Embryonic facial prominence (tissue), 1 donor: ENCODE measurements around the gene ADAM29.
"Not testable (repeated sequence)": the region's sequence is repeated elsewhere in the genome, so short reads cannot be mapped to it uniquely, and the experiment has no call there.

Source experiments
- DNase-seq: peaks from one replicate; pipeline ENCODE4 v3.0.0-alpha.2; 2016; ENCODE audit errors: extremely low spot score

The ADAM29 gene

DNA sequence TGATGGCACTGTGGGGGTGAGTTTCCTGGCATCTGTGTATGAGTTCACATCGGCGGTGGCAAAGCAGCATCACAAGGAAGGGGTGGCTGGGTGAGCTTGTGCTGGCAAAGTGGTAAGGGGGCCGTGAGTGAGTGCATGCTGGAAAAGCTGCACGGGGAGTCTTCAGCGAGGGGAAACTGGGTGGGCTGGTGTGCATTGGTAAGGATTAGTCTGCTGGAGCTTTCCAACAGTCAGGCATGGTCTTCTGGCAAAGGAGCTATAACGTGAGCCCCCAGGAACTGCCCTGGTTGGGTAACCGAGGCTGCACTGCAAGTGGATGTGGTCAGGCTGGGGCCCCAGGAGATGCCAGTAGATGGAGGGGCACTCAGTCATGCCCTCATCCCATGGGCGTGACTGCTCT, 30.7 kb downstream of the ADAM29 start:
- no peak for DNase-seq

DNA sequence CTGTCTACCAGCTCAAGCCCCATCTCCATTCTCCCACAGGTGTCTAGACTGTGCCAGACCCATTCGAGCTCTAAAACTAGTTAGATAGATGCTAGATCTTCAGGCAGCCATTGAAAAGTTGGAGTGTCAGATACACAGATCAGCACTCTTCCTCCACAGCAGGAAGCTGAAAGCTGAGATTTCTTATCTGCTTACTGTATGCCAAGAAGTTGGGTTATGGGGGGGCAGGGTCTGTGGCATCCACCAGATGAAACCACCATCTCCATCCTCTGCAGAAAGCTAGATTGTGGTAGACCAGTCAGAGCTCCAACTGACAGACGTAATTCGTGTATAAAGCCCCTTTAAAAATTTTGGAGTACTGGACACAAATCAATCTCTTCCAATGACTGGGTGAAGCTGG, 54.8 kb downstream of the ADAM29 start:
- no peak for DNase-seq

DNA sequence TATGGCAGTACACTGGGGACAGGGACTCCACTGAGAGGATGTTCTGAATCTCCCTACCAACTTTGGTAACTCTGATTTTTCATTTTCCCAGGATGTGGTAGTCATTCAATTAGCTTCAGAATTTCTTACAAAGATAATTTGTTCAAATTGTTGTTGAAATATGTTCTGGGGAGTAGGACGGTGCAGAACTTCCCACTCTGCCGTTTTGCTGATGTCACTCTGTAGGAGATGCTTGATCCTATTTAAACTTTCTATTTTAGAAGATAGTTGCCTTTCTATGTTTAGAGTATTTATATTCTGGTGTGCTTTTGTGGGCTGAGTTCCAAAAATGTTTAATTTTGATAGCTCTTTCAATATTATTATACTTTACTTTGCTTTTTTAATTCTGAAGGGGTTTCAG, 55.2 kb downstream of the ADAM29 start:
- no peak for DNase-seq

DNA sequence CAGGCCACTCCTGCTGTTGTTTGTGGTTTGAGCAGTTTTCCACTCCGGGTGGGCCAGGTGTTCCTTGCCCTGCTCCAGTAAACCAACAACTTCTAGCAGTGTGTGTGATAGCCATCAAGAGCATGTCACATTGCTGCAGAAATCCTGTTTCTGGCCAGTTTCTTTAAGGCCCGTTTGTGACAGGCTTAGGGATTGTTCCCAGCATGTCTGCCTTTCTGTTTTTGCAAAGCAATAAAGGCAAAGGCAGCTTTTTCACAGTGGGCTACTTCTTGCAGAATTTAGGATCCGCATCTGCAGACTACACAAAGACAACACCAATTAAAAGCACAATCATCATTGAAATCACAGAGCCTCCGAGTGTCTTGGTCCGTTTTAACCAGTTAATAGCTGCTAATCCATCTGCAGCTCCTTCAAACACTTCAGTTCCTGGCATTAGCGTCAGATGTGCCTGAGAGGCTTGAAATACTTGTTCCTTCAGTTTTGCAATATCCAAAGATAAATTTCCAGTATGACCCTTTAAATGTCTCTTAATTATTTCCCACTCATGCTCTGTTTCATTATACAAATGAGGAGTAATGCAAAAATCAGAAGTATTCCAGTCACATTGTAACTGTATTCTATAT, 65.1 kb downstream of the ADAM29 start:
- DNase-seq: no peak

DNA sequence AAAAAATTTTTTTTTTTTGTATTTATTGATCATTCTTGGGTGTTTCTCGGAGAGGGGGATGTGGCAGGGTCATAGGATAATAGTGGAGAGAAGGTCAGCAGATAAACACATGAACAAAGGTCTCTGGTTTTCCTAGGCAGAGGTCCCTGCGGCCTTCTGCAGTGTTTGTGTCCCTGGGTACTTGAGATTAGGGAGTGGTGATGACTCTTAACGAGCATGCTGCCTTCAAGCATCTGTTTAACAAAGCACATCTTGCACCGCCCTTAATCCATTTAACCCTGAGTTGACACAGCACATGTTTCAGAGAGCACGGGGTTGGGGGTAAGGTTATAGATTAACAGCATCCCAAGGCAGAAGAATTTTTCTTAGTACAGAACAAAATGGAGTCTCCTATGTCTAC, 65.7 kb downstream of the ADAM29 start:
- DNase-seq: not testable (repeated sequence)

DNA sequence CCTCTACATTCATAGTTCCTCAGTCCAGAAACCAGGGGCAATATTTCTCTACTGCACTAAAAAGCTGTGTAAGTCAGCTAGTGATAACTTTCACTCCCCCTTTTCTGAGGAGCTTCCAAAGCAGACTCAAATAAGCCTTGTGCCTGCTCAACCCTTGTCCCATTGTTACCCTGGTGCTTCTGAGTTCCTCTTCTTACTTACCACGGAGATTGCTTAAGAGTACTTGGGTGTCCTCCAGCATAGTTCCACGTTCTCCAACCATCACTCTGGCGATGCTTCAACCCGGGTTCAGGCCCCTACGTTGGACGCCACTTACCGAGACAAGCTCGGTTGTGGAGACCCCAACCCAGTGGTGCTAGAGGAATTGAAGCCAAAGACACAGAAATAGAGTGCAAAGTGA, 71.6 kb downstream of the ADAM29 start:
- DNase-seq: no peak

DNA sequence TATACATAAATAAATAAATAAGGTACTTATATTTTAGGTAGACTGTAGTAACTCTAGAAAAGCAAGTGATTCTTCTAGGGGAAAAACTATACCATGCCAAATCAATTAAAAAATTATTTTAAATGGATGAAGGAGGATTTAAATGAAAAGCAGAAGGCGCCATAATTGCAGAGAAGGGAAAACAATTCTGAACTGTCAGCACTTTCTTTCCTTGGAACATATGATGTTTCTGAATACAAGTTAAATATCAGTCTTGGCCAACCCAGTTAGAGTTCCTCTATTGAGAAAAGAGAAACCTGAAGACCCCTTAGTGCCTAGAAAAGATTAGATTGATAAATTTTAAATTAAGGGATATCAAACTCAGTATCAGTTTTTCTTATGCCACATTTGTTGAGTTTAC, 75.8 kb downstream of the ADAM29 start:
- DNase-seq: no peak

DNA sequence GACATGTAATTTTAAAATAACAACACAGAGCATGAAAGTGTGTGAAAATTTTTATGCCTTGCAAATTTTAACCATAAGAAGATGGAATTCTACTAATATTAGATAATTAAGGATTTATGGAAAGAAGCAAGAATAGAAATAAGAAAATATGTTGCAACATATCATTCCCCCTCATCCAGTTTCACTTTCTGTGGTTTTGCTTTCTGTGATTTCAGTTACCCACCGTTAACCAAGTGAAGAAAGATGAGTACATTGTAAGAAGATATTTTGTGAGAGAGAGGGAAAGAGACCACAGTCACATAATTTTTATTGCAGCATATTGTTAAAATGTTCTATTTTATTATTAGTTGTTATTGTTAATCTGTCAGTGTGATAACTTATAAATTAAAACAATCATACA, 77.9 kb downstream of the ADAM29 start:
- DNase-seq: no peak

DNA sequence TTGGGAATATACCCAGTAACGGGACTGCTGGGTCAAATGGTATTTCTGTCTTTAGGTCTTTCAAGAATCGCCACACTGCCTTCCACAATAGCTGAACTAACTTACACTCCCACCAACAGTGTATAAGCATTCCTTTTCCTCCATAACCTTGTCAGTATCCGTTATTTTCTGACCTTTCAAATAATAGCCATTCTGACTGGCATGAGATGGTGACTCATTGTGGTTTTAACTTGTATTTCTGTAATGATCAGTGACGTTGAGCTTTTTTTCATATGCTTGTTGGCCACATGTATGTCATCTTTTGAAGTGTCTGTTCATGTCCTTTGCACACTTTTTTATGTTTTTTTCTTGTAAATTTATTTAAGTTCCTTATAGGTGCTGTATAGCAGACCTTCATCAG, 81.2 kb downstream of the ADAM29 start:
- DNase-seq: no peak

DNA sequence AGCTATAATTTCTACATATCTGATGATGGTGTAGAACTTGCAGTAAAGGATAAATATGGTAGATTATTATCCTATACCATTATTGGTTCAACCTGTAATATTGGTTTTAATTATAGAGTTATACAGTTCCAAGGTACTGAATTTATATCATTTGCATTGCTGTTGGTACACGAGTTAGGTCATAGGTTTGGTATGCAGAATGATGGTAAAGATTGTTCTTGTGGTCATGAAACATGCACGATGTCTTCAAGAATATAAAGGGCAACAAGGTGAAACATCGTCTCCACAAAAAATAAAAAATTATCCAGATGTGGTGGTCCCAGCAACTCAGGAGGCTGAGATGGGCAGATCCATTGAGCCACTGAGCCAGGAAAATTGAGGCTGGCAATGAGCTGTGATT, 99.6 kb downstream of the ADAM29 start:
- no peak for DNase-seq

DNA sequence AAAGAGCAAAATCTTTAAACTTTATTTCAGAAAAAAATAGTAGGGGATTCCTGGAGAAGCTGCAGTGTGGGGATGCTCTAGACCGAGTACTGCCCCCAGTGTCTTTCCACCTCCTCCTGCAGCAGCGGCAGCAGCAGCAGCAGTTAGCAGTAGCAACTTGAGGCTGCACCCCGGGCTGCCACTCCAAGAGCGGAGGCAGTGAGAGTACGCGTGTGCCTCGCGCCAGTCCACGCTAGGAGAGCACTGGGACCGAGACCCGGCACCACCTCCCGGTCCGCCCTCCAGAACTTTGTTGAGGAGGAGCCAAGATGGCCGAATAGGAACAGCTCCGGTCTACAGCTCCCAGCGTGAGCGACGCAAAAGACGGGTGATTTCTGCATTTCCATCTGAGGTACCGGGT, 101.3 kb downstream of the ADAM29 start:
- DNase-seq: not testable (repeated sequence)
